Activated CD8-positive, alpha-beta memory T cell treated with anti-CD3 and anti-CD28 coated beads, Interleukin-2, amount 50 U/mL, for 1 hour (primary cell): Measurements from ENCODE around the gene TMEM238L.

Source experiments
- DNase-seq: peaks from one replicate; pipeline ENCODE4 v3.0.0-alpha.2; 2020; ENCODE audit errors: extremely low read depth

Gene TMEM238L

DNA sequence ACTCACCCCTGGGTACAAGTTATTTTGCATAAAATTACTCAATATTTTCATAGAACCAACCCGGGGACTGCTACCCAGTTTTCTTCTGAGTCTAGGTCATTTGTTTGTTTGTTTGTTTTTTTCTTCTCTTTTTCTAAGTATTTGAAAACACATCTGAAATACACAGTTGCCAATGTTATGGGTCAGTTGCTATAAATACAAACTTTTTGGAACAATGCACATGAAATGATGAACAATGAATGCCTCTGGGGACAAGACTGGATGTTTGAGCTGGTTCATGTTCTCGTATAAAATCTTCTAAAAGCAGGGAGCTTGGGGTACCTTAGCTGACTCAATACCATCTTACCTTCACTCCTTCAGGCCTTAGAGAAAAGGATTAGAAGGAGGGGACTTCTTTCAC is 30.5 kb downstream of the TMEM238L start:
- no peak for DNase-seq

DNA sequence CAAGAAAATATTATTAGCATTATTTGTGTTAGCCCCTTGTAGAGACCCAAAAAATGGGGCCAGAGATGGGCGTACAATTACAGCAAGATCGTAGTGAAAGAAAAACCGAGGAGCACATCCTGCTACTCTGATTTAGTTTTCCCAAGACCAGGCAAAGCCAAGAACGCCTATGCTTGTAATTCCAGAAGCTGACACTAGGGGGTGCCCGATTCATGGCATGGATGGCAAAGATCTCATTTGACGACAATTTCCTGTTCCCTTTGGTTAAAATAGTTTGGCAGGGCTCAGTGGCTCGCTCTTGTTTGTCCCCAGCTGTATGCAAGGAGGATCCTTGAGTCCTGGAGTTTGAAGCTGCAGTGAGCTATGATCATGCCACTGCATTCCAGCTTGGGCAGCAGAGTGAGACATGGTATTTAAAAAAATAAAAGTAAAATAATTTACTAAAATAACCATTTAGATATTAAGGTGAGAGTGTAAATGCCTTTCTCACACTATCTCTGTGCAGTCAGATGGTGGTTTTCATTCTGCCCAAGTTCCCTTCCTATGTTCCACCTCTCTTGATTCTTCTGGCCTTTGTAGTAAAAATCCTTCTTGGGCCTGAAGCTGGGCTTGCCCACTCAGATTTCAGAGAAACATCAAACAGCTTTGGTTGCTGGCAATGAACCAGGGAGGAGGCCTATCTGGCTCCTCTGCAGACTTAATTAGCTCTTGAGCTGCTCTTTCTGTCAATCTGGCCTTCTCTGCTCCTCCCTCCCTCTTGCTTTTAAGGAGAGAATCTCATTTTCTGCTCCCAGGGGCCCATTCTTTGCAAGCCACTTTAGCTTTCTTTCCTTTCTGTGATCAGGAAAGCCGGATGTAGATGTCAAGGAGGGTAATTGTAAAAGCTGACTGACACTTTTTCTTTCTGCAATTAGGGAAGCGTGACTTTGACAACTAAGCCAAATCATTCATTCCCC is 31.2 kb downstream of the TMEM238L start:
- DNase-seq: no peak

DNA sequence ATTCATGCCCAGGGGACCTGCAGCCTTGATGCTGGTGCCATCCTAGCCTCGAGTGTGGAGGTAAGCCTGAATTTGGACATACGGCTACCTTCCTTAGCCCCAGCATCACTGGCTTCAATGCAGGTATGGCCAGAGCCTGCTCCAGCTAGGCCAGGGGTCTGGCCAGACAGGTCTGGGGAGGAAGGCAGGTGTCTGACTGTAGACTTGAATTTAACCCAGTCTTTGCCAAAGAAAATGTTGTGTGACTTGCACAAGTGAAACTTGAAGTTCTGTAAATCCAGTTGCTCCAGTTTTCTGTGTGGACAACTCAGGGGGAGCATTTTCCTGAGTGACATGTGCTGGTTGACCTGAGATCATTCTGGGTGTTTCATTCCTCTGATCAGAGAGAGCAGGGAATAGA is 32.8 kb downstream of the TMEM238L start:
- no peak for DNase-seq

DNA sequence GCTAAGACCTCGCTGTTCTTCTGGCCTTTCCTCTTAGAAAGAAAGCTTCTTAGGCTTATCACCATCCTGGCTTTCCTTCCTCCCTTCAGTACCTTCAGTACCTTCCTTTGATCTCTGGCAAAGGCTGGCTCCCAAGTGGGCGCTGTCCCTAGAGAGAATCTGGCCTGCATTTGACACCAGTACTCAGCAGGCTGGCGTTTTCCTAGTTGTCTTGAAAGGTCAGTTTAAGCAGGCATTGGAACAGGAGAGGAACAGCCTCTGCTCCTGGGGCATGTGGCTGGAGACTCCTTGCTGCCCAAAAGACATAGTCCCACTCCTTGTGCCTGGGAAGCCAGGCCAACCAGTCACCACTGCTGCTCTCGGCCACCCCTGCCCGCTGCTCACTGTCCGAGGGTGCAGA is 34.1 kb downstream of the TMEM238L start:
- DNase-seq: no peak

DNA sequence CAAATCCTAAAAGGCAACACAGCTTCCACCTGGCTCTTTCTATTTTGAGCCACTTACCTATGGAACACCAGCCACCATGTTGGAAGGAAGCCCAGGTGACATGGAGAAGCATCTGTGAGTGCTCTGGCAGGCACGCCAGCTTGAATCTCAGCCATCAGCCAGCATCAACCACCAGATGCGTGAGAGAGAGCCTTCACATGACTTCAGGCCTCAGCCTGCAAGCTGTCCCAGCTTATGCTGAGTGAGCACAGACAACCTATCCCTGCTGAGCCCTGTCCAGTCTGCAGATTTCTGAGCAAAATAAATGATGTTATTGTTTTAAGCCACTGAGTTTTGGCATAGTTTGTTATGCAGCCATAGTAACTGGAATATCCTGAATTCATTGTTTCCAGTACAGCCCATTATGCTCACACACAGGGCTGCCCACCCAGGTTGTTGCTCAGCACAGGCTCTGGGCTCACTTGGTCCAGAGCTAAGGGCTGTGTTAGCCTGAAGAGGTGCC is 35.1 kb downstream of the TMEM238L start:
- no peak for DNase-seq

DNA sequence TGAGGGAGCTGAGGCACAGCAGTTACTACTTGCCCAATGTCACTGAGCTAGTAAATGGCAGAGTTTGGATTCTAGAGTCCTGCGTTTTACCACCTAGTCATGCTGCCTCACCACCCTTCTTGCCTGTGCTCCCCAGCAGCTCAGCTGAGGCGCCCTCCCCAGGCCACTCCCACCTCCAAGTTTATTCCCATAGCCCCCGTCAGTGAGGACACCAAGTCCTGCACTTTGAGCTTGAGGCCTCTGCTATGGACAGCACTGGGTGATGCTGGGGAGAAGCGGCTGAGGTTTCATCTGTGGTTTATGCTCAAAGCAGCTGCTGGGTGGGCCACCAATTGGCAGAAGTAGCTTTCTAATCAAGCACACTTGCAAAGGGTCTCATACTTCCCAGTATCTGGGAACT is 36.7 kb downstream of the TMEM238L start:
- no peak for DNase-seq

DNA sequence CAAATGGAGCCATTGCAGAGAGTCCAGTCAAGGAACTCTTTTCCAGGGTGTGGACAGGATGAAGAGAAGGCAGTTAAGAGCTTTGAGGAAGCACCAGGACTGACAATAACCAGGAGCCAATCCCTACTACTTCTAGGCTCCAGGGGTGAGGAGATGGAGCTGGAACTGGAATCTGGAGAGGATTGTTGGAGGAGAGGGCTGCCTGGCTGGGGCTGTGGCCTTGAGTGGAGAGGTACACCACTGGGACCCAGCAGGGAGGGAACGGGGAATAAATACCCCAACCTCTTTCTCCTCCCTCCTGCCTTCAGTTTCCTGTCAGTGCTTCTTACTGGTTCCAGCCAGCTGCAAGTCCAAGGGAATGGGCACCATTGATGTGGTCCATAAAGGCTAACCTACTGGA is 41.9 kb downstream of the TMEM238L start:
- DNase-seq: no peak

DNA sequence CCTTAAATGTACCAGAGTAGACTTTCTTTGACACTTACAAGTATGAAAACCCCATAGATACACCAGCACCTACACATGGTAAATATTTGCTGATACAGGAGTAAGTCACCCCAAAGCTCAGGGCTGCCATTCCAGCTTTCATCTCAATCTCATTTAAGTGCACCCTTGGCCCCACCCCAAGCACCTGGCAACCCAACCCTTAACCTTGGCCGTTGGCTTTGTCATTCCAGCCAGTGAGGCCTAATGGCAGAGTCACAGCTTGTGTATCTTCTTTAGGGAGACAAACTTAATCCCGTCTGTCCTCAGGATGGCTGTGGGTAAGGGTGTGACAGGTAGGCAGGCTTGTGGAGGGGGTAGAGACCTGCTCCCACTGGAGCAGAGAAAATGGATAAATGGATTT is 42.6 kb downstream of the TMEM238L start:
- DNase-seq: no peak

DNA sequence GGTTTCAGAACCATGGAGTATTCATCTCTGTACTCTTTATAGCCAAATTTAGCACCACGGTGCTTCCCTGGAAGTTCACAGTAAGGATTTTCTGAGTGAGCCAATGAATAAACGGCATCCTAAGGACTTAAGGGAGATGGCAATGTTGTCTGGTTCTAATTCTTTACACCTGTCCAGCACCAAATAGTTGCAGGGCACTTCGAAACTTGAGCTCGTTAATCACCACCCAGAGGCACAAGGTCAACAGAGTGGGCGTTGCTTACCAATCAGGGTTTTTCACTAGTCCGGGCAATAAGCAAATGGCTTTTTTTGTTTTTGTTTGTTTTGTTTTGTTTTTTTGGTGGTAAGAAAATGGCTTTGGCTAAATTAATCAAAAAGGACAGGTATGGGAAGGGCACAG is 45.8 kb downstream of the TMEM238L start:
- no peak for DNase-seq

DNA sequence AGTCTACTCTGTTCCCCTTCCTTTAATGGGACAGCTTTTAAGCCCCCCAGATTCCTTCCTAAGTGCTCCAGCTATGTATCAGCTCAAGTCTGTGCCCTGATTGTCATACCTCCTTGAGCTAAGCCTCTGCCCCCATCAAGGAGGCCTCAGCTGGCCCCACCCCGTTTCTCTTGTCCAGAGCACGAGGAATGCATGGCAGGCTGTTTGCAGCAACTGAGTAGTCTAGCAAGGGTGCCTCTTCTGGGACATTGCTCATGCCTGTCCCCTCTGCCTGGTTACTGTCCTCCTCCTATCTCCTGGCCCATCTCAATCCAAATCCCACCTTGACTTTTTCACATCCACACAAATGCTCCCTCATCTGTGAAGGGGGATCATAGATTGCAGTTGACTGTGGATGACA is 46.3 kb downstream of the TMEM238L start:
- no peak for DNase-seq

DNA sequence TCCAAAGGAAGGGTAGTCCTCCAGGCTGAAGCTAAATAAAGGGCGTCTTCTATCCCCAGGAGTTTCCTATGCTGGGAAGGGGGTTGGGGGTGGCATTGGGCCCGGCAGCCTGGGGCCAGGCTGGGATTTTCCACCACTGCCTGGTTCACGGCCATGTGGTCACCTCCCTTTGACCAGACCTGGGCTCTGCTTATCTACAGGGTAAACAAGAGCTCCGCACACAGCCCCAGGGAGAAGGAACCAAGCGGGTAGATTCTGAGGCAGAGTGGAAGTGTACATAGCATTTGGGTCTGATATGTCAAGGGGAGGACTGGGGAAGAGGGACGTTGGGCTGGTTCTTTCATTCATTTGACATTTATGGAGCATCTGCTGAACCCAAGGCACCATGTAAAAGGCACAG is 46.8 kb downstream of the TMEM238L start:
- no peak for DNase-seq

DNA sequence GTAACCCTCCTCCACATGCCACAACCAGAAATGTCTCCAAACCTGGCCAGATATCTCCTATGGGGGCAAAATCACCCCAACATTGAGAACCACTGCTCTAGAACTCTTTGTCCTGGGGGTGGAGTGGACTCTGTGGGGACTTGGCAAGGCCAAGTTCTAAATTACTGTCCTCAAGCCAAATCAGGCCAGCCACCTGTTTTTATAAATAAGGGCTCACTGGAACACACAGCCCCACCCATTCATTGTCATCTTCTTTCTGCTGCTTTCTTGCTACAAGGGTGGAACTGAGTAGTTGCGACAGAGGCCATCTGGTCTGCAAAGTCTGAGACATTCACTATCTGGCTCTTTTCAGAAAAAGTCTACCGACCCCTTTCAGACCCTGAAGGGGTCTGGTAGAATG is 47.3 kb downstream of the TMEM238L start:
- no peak for DNase-seq

DNA sequence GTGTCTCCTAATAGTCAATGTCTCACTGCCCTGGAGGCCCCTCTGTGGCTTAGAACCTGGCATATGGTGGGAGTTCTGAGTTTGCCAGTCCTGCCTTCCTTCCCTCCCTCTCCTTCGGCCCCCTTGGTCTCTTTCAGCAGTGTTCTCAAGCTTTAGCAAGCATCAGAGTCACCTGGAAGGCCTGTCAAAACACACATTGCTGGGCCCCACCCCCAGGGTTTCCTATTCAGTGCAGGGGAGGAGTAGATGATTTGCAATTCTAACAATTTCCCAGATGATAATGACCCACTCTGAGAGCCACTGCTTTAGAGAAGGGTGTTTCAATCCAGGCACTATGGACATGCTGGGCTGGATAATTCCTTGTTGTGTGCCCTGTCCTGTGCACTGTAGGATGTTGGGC is 47.7 kb downstream of the TMEM238L start:
- DNase-seq: no peak

DNA sequence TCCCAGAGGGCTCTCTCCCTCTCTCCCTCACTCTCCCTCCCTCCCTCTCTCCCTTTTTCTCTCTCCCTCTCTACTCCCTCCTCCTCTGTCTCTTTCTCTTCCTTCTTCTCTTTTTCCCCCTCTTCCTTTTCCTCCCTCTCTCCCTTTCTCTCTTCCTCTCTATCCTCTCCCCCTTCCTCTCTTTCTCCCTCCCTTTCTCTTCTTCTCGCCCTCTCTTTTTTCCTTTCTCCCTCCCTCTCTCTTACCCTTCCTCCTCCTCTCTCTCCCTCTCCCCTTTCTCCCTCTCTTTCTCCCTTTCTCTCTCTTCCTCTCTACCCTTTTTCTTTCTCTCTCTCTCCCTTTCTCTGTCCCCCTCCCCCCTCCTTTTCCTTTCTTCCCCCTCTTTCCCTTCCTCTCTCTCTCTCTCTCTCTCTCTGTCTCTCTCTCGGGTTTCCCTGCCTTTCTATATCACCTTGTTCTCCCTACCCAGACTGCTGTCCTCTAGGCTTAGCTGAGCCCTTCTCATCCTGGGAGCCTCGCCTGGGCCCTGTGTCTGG is 48.2 kb downstream of the TMEM238L start:
- DNase-seq: no peak

DNA sequence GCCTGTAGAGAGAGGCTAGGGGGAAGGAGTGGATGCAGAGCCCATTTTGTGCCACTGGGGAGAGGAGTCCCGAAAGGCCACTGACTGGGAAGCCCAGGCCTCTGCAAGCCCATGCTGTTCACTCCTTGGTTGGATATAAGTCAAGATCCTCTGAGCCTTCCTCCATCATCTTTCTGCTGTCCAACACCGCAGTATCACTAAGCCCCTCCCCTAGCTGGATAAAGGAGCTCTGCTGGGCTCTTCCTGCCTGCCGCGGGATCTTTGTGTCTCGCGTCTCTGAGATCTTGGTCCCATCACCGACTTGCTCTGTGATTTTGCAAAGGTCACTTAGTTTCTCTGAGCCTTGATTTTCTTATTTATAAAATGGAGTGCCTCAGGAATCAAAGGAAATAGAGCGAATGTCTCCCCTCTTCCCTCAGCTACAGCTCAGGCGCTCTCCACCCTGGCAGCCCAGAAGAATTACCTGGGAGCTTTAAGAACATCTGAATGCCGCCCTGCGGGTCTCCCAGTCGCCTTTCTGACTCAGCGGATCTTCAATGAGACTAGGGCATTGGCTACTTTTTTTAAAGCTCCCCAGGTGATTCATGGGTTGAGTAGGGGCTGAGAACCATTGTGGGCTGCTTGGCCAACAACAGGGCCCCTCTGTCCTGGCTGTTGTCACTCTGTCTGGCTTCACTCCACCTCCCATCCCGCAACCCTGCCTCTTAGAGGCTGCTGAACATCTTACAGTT is 48.9 kb downstream of the TMEM238L start:
- DNase-seq: no peak

DNA sequence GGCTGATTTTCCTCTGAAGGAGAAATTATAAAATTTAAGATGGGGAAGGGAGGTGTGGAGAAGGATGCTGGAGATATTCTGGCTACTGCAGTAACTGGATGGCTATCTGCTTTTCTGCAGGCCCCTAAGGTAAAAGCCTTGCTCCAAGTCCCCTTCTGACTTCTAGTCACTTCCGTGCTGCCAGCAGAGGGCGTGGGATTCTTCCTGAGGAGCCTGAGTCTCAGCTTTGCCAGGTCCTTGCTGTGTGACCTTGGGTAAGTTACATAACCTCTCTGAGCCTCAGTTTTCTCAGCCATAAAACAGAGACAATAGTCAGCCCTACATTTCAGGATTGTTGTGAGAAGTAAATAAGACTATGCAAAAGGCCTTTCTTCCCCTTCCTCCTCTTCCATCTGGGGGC is 49.8 kb downstream of the TMEM238L start:
- no peak for DNase-seq

DNA sequence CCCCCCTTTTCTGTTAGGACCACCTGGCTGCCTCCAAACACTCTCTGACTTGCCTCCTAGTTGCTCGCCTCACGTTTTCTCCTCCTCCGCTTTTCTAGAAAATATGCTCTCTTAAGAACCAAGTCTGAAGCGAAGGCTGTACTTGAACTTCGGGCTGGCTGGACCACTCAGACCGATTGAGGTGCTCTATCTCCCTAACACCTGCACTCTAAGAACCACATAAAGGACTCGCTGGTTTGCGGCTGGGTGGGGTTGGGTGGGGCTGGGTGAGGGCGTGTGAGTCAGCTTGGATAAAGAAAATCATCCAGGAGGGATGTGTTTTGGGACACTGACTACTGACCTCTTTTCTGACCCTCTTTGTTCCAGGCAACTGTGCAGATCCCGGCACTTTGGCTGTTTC is 51.2 kb downstream of the TMEM238L start:
- no peak for DNase-seq

DNA sequence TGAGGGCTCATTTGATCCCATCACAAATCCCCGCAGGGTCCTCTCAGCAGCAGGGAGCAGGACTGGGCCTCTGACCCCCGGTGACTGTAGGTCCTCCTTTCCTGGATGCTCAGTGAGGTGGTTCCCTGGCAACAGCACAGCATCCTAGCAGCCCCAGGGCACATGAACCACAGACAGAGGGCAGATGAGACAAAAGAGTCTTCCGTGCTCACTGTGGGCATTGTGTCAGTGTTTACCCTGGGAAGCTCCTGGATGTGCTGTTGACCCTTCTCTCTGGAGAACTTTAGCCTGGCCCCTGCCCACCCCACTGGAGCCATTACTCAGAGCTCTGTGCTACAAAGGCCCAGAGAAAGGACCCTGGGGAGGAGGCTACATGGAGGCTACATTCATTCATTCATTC is 52.3 kb downstream of the TMEM238L start:
- DNase-seq: no peak

DNA sequence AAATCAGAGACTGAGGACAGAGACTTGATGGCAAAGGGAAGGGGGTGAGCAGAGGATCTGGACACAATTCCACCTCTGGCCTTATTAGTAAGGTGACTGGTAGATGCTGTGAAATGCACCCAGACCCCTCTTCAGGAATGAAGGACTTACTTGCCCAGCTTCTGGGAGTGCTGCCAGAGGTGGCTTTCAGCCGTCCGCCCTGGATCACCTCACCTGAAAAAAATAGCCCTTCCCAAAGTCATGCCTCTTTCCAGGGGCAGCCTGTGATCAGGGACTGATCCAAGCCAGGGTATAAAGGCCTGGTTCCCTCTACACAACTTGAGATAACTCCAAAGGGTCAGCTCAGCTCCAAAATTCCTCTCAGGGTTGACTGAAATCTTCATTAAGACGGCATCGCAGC is 53.7 kb downstream of the TMEM238L start:
- no peak for DNase-seq

DNA sequence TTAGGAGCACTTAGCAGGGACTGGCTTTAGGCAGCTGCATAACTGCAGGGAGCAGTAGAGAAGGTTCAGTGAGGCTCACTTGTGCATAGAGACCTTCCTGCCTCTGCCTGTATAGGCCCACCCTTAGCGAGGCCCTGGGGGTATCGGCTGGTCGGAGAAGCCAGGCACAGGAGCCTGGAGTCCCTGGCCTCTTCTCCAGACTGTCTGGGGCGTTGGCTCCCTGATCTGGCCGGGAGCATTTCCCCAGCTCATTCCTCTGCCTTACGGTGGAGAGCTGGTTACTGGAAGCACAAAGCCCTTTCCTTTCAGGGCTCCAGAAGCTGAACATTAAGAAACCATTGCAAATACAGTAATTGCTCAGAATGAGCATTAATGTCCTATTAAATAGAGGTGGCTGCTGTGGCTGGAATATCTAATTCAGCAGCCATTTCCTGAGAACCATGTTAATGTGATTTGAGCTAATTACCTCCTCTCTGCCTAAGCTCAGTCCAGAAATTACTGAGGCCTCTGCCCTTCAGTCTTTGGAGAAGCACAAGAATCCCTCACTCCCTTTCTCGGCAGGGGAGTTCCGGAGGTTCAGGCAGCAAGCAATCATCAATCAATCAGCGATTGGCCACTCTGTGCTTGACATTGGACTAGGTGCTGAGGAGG is 55.2 kb downstream of the TMEM238L start:
- no peak for DNase-seq

DNA sequence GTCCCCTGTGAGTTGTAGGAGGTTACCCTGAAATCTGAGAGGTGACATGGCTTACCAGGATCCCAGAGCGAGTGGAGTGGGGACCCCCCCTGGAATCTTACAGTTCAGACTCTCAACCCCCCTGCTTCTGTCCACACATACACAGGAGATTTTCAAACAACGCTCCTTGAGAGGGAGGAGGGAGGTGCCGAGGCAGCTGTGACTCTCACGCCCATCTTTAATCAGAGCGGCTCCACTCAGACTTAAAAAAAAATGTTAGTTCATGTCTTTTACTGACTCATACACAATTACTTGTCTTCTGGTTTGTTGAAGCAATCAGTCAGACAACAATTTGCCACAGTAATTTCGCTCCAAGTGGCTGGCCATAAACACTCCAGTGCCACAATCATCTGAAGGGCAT is 58.7 kb downstream of the TMEM238L start:
- no peak for DNase-seq
